ENCODE results near the gene SETD1A.

DNA sequence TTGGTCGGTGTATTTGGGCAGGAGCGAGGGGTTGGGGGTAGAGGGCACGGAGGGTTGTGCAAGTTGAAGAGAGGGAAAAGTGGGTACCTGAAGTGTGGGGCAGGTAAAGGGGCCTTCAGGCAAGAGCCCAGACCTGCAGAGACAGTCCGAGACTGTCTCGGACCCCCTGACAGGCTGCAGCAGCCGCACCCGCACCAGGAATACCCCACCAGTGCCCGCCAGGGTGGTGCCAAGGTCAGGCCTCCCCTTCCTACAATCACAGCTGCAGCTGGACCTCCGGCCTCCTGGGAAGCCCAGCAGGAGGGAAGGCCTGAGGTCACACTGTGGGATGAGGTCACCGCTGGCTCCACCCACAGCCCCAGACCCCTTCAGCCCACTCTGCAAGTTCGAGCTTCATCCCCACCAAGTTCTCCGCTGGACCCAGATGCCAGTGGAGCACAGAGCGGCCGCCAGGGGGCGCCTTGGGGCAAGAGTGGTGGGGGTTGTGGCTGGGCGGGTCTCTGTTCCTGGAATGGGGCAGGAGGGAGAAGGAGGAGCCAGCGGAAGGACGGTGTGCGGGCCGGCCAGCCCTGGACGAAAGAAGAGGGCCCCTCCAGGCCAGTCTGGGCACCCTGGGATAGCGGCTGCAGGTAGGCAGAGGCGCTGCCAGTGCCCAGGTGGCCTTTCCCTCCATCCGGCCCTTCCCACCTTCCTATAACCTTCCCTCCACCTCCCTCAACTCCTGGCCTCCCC lies 27.3 kb downstream of the SETD1A start, which contains the start of gene HSD3B7:
- TF ChIP-seq, protein P1, sequence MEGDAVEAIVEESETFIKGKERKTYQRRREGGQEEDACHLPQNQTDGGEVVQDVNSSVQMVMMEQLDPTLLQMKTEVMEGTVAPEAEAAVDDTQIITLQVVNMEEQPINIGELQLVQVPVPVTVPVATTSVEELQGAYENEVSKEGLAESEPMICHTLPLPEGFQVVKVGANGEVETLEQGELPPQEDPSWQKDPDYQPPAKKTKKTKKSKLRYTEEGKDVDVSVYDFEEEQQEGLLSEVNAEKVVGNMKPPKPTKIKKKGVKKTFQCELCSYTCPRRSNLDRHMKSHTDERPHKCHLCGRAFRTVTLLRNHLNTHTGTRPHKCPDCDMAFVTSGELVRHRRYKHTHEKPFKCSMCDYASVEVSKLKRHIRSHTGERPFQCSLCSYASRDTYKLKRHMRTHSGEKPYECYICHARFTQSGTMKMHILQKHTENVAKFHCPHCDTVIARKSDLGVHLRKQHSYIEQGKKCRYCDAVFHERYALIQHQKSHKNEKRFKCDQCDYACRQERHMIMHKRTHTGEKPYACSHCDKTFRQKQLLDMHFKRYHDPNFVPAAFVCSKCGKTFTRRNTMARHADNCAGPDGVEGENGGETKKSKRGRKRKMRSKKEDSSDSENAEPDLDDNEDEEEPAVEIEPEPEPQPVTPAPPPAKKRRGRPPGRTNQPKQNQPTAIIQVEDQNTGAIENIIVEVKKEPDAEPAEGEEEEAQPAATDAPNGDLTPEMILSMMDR (conservative IDR thresholded peaks at IDR 0.05 in 1 of 2, IDR thresholded peaks at IDR 0.05 in 1 of 2; ENCODE audit: low read depth in 1 of 2, low read length in 2 of 2): peak; percentile 84 to 90
- no peak for TF ChIP-seq EZH2 (IDR thresholded peaks at IDR 0.05; ENCODE audit: low read length, missing control alignments)
